HTR-8/SVneo (cell line): ENCODE results near the gene RDH14.

ENCODE experiments used
- DNase-seq: peaks from one replicate; pipeline ENCODE4 v3.0.0; 2011; ENCODE audit warnings: low spot score, mixed read lengths; ENCODE audit not compliant: insufficient read length
- FAIRE-seq: peaks from 2 replicates; lab custom pipeline; 2011; peaks lifted over from hg19 to GRCh38; lab: Jason Lieb, UNC

RDH14 gene

GRCh38 chr2:18525852-18526251, 34.6 kb downstream of the RDH14 start:
- no peak for FAIRE-seq

GRCh38 chr2:18525236-18525635, 35.2 kb downstream of the RDH14 start:
- DNase-seq (no peak), FAIRE-seq (no peak)

More at GRCh38 chr2:18525852-18526251, 34.6 kb downstream of the RDH14 start:
- no peak for DNase-seq

GRCh38 chr2:18522484-18523146, 37.8 kb downstream of the RDH14 start:
- FAIRE-seq (no peak), DNase-seq (no peak)

GRCh38 chr2:18520451-18521425, 39.7 kb downstream of the RDH14 start:
- DNase-seq (peak; percentile 78), FAIRE-seq (no peak)

- DNase-seq (no peak), FAIRE-seq (no peak)
Measured at GRCh38 chr2:18519914-18520450, 40.5 kb downstream of the RDH14 start.

- peak; percentile 46 for DNase-seq
- no peak for FAIRE-seq
Measured at GRCh38 chr2:18518116-18519111, 42.0 kb downstream of the RDH14 start.

GRCh38 chr2:18517386-18517785, 43.1 kb downstream of the RDH14 start:
- no peak for FAIRE-seq
- no peak for DNase-seq

- DNase-seq (peak; percentile 41), FAIRE-seq (no peak)
Measured at GRCh38 chr2:18516112-18516511, 44.3 kb downstream of the RDH14 start.

GRCh38 chr2:18514526-18515461, 45.7 kb downstream of the RDH14 start:
- peak; percentile 42 for FAIRE-seq
- DNase-seq, result no peak

- FAIRE-seq (no peak), DNase-seq (no peak)
Measured at GRCh38 chr2:18510775-18511174, 49.7 kb downstream of the RDH14 start.

GRCh38 chr2:18506883-18507509, 53.5 kb downstream of the RDH14 start:
- FAIRE-seq, result no peak
- no peak for DNase-seq

GRCh38 chr2:18505703-18506341, 54.6 kb downstream of the RDH14 start:
- no peak for FAIRE-seq
- DNase-seq, result no peak
